ENCODE results near the gene FADS6. TPM values are rescaled to one million over a fixed set of nuclear protein-coding genes. Genes with fewer than 3 reads are reported as not detected.

The FADS6 gene
- total and polyA plus RNA-seq, 2 of the 13 experiments (the other 11 are each of a cell fraction or from before 2014, with no cell fraction given), result 0.11 TPM

GRCh38 chr17:74852237-74853047, 41.0 kb downstream of the FADS6 start (continued):
- TF ChIP-seq SNAPC4 (CRISPR knock-in tag; IDR thresholded peaks at IDR 0.05), result peak; percentile 40; the same call in 1 of the 2 replicates
- 0 out of 2 replicates have a peak, but pooled peaks have one; percentile 9 for TF ChIP-seq RXRB (CRISPR knock-in tag; IDR thresholded peaks at IDR 0.05; ENCODE audit: borderline replicate concordance)
- TF ChIP-seq ZNF7 (CRISPR knock-in tag; IDR thresholded peaks at IDR 0.05), result no peak
- no peak for TF ChIP-seq BRD4 (CRISPR knock-in tag; IDR thresholded peaks at IDR 0.05)
- no peak for TF ChIP-seq CCDC6 (CRISPR knock-in tag; IDR thresholded peaks at IDR 0.05)
- no peak for TF ChIP-seq ZNF607 (CRISPR knock-in tag; IDR thresholded peaks at IDR 0.05; ENCODE audit: borderline replicate concordance)
- no peak for TF ChIP-seq ZBTB25 (CRISPR knock-in tag; IDR thresholded peaks at IDR 0.05)
- TF ChIP-seq ZNF160 (CRISPR knock-in tag; IDR thresholded peaks at IDR 0.05), result no peak
- 0 out of 2 replicates have a peak, but pooled peaks have one; percentile 46 for TF ChIP-seq RNF2 (conservative IDR thresholded peaks at IDR 0.05; ENCODE audit: low read depth)
- peak; percentile 66; the same call in 1 of the 2 replicates for TF ChIP-seq MTA1 (CRISPR knock-in tag; IDR thresholded peaks at IDR 0.05; ENCODE audit: borderline replicate concordance)
- TF ChIP-seq PRMT3 (CRISPR knock-in tag; IDR thresholded peaks at IDR 0.05; ENCODE audit: borderline replicate concordance, low read depth), result no peak
- no peak for TF ChIP-seq BCLAF1 (IDR thresholded peaks at IDR 0.05)
- TF ChIP-seq CREBL2 (CRISPR knock-in tag; IDR thresholded peaks at IDR 0.05; ENCODE audit: borderline replicate concordance), result peak; percentile 65; the same call in 1 of the 2 replicates
- no peak for TF ChIP-seq ZBTB10 (CRISPR knock-in tag; IDR thresholded peaks at IDR 0.05; ENCODE audit: borderline replicate concordance)
- TF ChIP-seq HOXD1 (CRISPR knock-in tag; IDR thresholded peaks at IDR 0.05), result 0 out of 2 replicates have a peak, but pooled peaks have one; percentile 59
- no peak for TF ChIP-seq JUNB (CRISPR knock-in tag; IDR thresholded peaks at IDR 0.05; ENCODE audit: borderline replicate concordance)
